K562 (cell line): ENCODE measurements around the gene GTPBP6. TPM values are rescaled to one million over a fixed set of nuclear protein-coding genes. Genes with fewer than 3 reads are reported as not detected.

Experiments used
- ATAC-seq: fragments of 200-7000 bp; cut with Tn5 transposase; 3 replicates; pipeline ENCODE4 v1.9.1; 2020; ENCODE audit warnings: moderate library complexity
- BruUV-seq: library from RNA; stranded (reverse); fragments of 400-500 nt; replicated peaks from 2 replicates; lab custom pipeline; 2021; lab: Mats Ljungman, UMichigan
- CTCF ChIA-PET: fragments of 300-600 bp; formaldehyde crosslinking; extraction: SDS; loops from one replicate; lab custom pipeline; 2021; ENCODE audit warnings: low intra/inter-chr PET ratio; lab: Yijun Ruan, JAX
- POLR2A ChIA-PET: fragments of 300-600, 350-650 bp; sonication (Branson Sonifier 250); formaldehyde crosslinking; extraction: SDS; loops from one replicate; lab custom pipeline; 2021; ENCODE audit warnings: antibody characterized with exemption, inconsistent platforms; lab: Yijun Ruan, JAX
- DNase-seq, 4 experiments: peaks; one replicate each; pipeline versions ENCODE4 v3.0.0 to v3.0.0-alpha.2; 2011 to 2018; ENCODE audit warnings: low spot score in 3 of 4, mixed read lengths in 3 of 4; ENCODE audit errors: extremely low read depth in 1 of 4
- FAIRE-seq: peaks from 2 replicates; lab custom pipeline; 2011; peaks lifted over from hg19 to GRCh38; lab: Jason Lieb, UNC
- H2AFZ ChIP-seq: 2 replicates; pipeline ENCODE4 v1.6.0; 2011; ENCODE audit warnings: low read depth, low read length, control low read depth, inconsistent platforms
- H3K27ac ChIP-seq: fragments of 200-600 bp; 3 replicates; pipeline ENCODE4 v1.8.0; 2011; ENCODE audit warnings: low read depth, mild to moderate bottlenecking, control low read depth, inconsistent platforms, low read length, moderate library complexity, mixed read lengths; ENCODE audit errors: extremely low read depth
- H3K27me3 ChIP-seq, 2 experiments: fragments of 300-600 bp in 1 of 2; 2 replicates in 1 of 2; 3 replicates in 1 of 2; pipeline versions ENCODE4 v1.6.0 to v1.8.0; 2011; ENCODE audit warnings: inconsistent platforms in 2 of 2, low read length in 2 of 2, mild to moderate bottlenecking in 1 of 2, mixed read lengths in 1 of 2, moderate library complexity in 1 of 2; ENCODE audit not compliant: control insufficient read depth in 2 of 2, insufficient read depth in 2 of 2
- H3K36me3 ChIP-seq: fragments of 300-600 bp; 3 replicates; pipeline ENCODE4 v1.8.0; 2011; ENCODE audit warnings: mild to moderate bottlenecking, low read length, inconsistent platforms; ENCODE audit not compliant: control insufficient read depth, insufficient read depth
- H3K4me1 ChIP-seq, 2 experiments: fragments of 200-600 bp in 1 of 2; replicated peaks in 1 of 2; 2 replicates in 1 of 2; 3 replicates in 1 of 2; pipeline versions ENCODE4 v1.5.1 to v1.8.0; 2011; ENCODE audit warnings: inconsistent platforms in 2 of 2, low read length in 2 of 2, mild to moderate bottlenecking in 1 of 2, mixed read lengths in 1 of 2, moderate library complexity in 1 of 2; ENCODE audit not compliant: control insufficient read depth in 2 of 2, insufficient read depth in 2 of 2
- H3K4me2 ChIP-seq: 2 replicates; pipeline ENCODE4 v1.6.1; 2011; ENCODE audit warnings: low read length, control low read depth, inconsistent platforms, mixed read lengths; ENCODE audit not compliant: insufficient read depth
- H3K4me3 ChIP-seq: fragments of 200-600 bp; sonication (generic), shearing (Covaris generic); 2 replicates; pipeline ENCODE4 v1.5.1; 2016; ENCODE audit warnings: control low read depth, inconsistent platforms
- H3K79me2 ChIP-seq: fragments of 200-600 bp; 3 replicates; pipeline ENCODE4 v1.8.0; 2011; ENCODE audit warnings: low read length, inconsistent platforms; ENCODE audit not compliant: control insufficient read depth, insufficient read depth
- H3K9ac ChIP-seq, 2 experiments: 2 replicates each; pipeline versions ENCODE4 v1.6.0 to v1.6.1; 2011; ENCODE audit warnings: low read depth in 2 of 2, low read length in 2 of 2, control low read depth in 1 of 2, inconsistent platforms in 1 of 2, mild to moderate bottlenecking in 1 of 2, mixed read lengths in 1 of 2; ENCODE audit not compliant: insufficient read depth in 1 of 2
- H3K9me1 ChIP-seq: one replicate; pipeline ENCODE4 v1.6.0; 2011; ENCODE audit warnings: inconsistent platforms, mild to moderate bottlenecking, low read length, moderate library complexity; ENCODE audit not compliant: control insufficient read depth, insufficient read depth
- H3K9me3 ChIP-seq: replicated peaks from 2 replicates; pipeline ENCODE4 v1.5.1; 2011; ENCODE audit warnings: low read depth, low read length, inconsistent platforms; ENCODE audit not compliant: control insufficient read depth, insufficient read depth
- H4K20me1 ChIP-seq: replicated peaks from 2 replicates; pipeline ENCODE4 v1.6.1; 2011; ENCODE audit warnings: low read length, inconsistent platforms, mixed read lengths; ENCODE audit not compliant: control insufficient read depth, insufficient read depth
- DDX20 ChIP-seq: fragments of 450-650 bp; IDR thresholded peaks from 2 replicates; pipeline ENCODE4 v1.6.1; 2016; ENCODE audit warnings: missing genetic modification characterization, low read depth, mild to moderate bottlenecking, missing compliant biosample characterization, moderate library complexity
- GTF3C2 ChIP-seq: IDR thresholded peaks from 3 replicates; pipeline ENCODE4 v1.6.1; 2011; ENCODE audit warnings: borderline replicate concordance, mild to moderate bottlenecking, moderate library complexity; ENCODE audit not compliant: insufficient read length; ENCODE audit errors: extremely low read depth
- WGBS: fragments of 100-300 bp; shearing (Covaris generic); methylation state at CpG from one replicate; pipeline ENCODE4 v1.1.6; 2016; ENCODE audit warnings: low coverage, mixed read lengths; ENCODE audit not compliant: insufficient coverage; ENCODE audit errors: missing lambda C conversion rate; 5-methylcytosine and 5-hydroxymethylcytosine counted together
- in situ Hi-C: fragments of 300-500 bp; cut with MboI; formaldehyde crosslinking; loops from 4 replicates; pipeline ENCODE4 v1.15.0; 2018; ENCODE audit warnings: inconsistent platforms, mixed read lengths
- intact Hi-C: fragments of 100-400 bp; cut with micrococcal nuclease; formaldehyde crosslinking; loops from 2 replicates; pipeline ENCODE4 v1.14.2; 2022
- polyA plus RNA-seq, 8 experiments: library from polyadenylated mRNA; depleted of rRNA in 4 of 8; stranded (reverse) in 5 of 8; unstranded in 3 of 8; fragments of >200 nt; fragmentation: Nextera tagmentation in 2 of 8; fragmentation: Illumina TruSeq in 1 of 8; extraction: Ambion mirVana in 2 of 8; extraction: Trizol in 1 of 8; gene quantifications; 2 replicates each; pipeline versions ENCODE4 v1.2.1 to v1.2.3, GENCODE V29; 2011 to 2014; ENCODE audit warnings: inconsistent platforms in 1 of 8, missing spikeins in 1 of 8
- total RNA-seq, 7 experiments: library from RNA; depleted of rRNA in 6 of 7; stranded (reverse); fragments of >200 nt in 6 of 7; fragmentation: Illumina TruSeq in 2 of 7; extraction: Trizol in 2 of 7; gene quantifications; 2 replicates each; pipeline versions ENCODE4 v1.2.1 to v1.2.3, GENCODE V29; 2011 to 2021; ENCODE audit warnings: low replicate concordance in 1 of 7

GTPBP6 gene
- total and polyA plus RNA-seq, 9 of the 15 experiments (the other 6 are each of a cell fraction or from before 2014, with no cell fraction given) = 0.24 to 35.2 (median 8.0) TPM

- no peak for DNase-seq
- in situ Hi-C loops (no loop called here), intact Hi-C loops (no loop called here)
- no peak for TF ChIP-seq DDX20
- no peak for TF ChIP-seq GTF3C2
- Histone ChIP-seq H2AFZ (no peak overlapping the region), H3K9ac (no peak overlapping the region), H3K27ac (no peak overlapping the region), H3K4me2 (no peak overlapping the region), H3K4me3 (no peak overlapping the region), H3K9me1 (no peaks in the 10 kb centered on the region), H3K79me2 (no peaks in the 10 kb centered on the region), H4K20me1 (no peaks in the 10 kb centered on the region), H3K27me3 (no peaks in the 10 kb centered on the region; a peak in 1 of 5 replicates), H3K9me3 (no peaks in the 10 kb centered on the region), H3K4me1 (peaks cover 0 to 8% of the 10 kb centered on the region in 2 experiments; a peak in 2 of 5 replicates), H3K36me3 (no peaks in the 10 kb centered on the region)
- FAIRE-seq = no peak
- ChIA-PET POLR2A (no interaction called here), CTCF (no interaction called here)
- WGBS = 58% methylated on average over 16 of the region's 21 CpGs
- BruUV-seq = no TSS peak
- ATAC-seq = no peak
Measured at GRCh38 chrX:270848-271367, 47.7 kb downstream of the GTPBP6 start.
